GM21423 (cell line): Measurements from ENCODE around the gene PPIAL4G.
"Not testable (repeated sequence)": the region's sequence is repeated elsewhere in the genome, so short reads cannot be mapped to it uniquely, and the experiment has no call there.

ENCODE experiments used
- ATAC-seq: cut with Tn5 transposase; IDR thresholded peaks from one replicate; pipeline ENCODE4 v1.9.1; 2021; ENCODE audit warnings: mild to moderate bottlenecking, moderate library complexity; ENCODE audit not compliant: unreplicated experiment

The PPIAL4G gene

GRCh38 chr1:148483029-148483428, at the start of gene PPIAL4G:
Gene PPIAL4G (minus strand): TSS chr1:148483302. CDS start chr1:148483252, 50 bp downstream.
- not testable (repeated sequence) for ATAC-seq

DNA sequence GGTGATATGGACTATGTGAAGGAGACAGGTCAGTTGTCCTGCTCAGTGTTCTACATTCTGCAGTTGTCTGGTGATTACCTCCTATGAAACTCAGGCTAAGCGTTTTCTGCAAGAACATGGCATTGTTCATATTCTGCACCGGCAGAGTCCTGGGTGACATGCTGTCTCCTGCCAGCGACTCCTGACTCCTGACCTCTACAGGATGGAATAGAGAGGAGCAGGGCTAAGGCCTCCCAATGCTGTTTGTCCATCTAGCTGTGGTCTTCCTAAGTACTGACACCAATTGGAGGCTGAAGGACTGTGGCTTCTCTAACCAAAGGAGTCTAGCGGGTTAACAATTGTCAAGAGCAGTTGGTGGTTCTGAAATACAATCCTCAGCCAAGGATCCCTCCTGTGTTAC, 49.1 kb upstream of the PPIAL4G start:
- not testable (repeated sequence) for ATAC-seq

- not testable (repeated sequence) for ATAC-seq
These were observed 46.0 kb upstream of the PPIAL4G start for GRCh38 chr1:148529101-148529567.

- not testable (repeated sequence) for ATAC-seq
These were observed 45.5 kb upstream of the PPIAL4G start for GRCh38 chr1:148528591-148528990.

- not testable (repeated sequence) for ATAC-seq
These were observed 43.5 kb upstream of the PPIAL4G start for GRCh38 chr1:148526587-148526986.

- peak; percentile 14 for ATAC-seq
These were observed 40.4 kb upstream of the PPIAL4G start for GRCh38 chr1:148523205-148524144.

- ATAC-seq = peak; percentile 72
These were observed 39.6 kb upstream of the PPIAL4G start for GRCh38 chr1:148522561-148523204.

DNA sequence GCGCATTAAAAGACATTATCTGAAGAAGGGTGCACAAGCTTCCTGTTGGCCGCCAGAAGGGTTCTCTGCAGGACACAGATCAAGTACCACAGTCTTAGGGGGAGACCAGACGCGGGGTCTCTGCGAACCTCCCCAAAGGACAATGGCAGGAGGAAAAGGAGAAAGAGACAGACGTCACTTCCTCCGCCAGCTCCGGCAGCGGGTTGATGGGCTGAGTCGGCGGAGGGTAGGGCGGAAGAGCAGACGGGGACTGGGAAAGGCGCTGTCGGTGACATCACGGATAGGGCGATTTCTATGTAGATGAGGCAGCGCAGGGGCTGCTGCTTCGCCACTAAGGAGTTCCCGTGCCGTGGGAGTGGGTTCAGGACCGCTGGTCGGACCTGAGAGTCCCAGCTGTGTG, 39.0 kb upstream of the PPIAL4G start:
- peak; percentile 48 for ATAC-seq

GRCh38 chr1:148514310-148514709, 31.2 kb upstream of the PPIAL4G start:
- ATAC-seq = not testable (repeated sequence)

DNA sequence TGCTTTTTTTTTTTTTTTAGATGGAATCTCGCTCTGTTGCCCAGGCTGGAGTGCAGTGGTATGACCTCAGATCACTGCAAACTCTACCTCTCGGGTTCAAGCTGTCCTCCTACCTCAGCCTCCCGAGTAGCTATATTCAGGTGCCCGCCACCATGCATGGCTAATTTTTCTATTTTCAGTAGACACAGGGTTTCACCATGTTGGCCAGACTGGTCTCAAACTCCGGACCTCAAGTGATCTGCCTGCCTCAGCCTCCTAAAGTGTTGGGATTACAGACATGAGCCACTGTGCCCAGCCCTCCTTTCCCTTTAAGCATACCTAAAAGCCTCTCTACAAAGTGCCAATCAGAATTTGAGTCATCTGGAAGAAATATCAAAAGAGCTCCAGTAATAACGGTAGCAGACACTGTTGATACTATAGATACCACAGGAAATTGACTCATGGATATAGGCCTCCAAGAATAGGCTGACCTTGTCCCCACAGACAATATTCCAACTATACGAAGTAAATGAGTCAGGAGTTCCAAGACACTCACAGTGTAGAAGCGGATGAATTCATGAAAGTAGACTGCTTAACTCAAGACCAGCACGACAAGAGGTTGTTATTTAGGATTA, 29.6 kb upstream of the PPIAL4G start:
- not testable (repeated sequence) for ATAC-seq

- ATAC-seq = not testable (repeated sequence)
These were observed 10.8 kb upstream of the PPIAL4G start for GRCh38 chr1:148493933-148494332.

GRCh38 chr1:148481134-148481533, 2.0 kb downstream of the PPIAL4G start:
- not testable (repeated sequence) for ATAC-seq

DNA sequence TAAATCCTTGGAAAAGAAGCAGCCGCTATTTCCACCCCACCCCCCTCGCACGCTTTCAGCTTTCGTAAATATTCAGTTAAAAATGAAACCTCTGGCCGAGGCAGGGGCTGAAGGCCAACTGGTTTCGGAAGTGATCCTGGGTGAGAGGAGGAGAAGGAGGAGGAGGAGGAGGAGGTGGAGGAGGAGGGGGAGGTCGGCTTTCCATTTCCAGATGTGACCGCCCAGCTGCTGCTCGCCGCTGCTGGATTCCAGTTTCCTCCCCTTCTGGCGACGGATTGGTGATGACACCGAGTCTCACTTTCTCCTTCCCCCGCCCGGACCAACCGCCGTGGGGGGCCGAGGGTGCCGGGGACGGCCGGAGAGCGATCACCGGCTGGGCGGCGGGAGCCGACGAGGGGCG, 23.4 kb downstream of the PPIAL4G start:
- not testable (repeated sequence) for ATAC-seq

- ATAC-seq = not testable (repeated sequence)
These were observed 24.1 kb downstream of the PPIAL4G start for GRCh38 chr1:148458901-148459581.

- not testable (repeated sequence) for ATAC-seq
These were observed 24.7 kb downstream of the PPIAL4G start for GRCh38 chr1:148458398-148458797.

DNA sequence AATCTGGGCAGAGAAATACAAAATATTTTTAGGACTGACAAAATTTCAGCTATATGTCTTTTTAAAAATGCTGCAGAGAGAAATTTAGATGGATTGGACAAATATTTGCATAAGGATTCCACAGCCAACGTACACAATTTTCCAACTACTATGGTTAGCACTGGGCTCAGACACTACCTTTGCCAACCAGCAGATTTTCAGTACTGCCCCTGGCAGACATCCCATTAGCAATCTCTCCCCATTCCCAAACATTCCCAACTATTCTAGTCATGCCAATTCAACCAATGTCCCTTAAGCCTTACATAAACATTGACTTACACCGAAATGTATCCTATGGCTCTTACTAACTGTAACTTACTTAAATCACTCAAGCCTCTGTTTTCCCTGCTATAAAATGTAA, 30.3 kb downstream of the PPIAL4G start:
- not testable (repeated sequence) for ATAC-seq

GRCh38 chr1:148439654-148440325, 43.3 kb downstream of the PPIAL4G start:
- not testable (repeated sequence) for ATAC-seq

DNA sequence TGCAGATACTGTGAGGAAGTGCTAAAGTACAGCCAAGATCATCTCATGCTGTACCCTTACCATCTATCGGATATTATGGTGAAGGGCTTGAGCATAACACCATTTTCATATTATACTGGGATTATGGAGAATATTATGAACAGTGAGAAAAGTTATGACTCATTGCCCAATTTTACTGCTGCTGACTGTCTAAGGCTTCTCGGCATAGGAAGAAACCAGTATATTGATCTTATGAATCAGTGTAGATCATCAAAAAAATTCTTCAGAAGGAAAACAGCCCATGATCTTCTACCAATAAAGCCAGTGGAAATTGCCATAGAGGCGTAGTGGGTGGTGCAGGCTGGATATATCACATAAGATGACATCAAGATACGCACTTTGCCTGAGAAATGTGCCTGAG, 47.7 kb downstream of the PPIAL4G start:
- ATAC-seq = no peak

DNA sequence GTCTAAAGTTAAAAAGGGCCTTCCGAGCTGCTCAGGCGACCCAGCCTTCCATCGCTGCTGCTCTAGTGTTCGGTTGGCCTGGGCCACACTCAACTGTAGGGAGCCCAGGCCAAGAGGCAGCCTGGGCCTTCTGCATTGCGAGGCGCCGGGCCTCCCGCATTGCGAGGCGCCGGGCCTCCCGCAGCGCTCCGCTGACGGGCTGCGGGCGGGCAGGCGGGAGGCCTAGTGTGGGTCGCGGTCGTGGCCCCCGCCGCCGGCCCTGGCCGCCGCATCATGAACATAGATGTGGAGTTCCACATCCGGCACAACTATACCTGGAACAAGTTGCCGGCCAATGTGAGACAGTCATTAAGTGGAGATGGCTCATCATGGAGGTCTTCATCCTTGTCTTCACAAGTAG, 48.3 kb downstream of the PPIAL4G start:
- no peak for ATAC-seq

DNA sequence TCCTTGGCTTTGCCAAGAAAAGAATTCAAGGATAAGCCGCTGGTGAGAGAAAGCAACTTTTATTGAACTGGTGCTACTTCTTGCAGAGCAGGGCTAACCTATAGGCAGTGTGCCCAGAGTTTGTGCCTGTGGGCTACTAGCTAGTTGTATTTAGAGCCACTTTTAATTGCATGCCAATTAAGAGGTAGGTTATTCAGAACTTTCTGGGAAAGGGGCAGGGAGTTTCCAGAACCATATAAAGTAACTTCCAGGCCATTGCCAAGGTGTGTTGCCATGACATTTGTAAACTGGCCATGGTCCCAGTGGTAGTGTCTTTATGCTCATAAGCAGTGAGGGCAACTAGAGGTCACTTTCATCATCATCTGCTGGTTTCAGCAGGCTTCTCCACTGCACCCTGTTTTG, 50.2 kb downstream of the PPIAL4G start:
- ATAC-seq = not testable (repeated sequence)
